CD4-positive, CD25-positive, alpha-beta regulatory T cell (primary cell): ENCODE measurements around the gene XXYLT1. TPM values are rescaled to one million over a fixed set of nuclear protein-coding genes. Genes with fewer than 3 reads are reported as not detected.

Source experiments
- ATAC-seq, 2 donors: fragments of 150-1000 bp; cut with Tn5 transposase; one replicate each; pipeline ENCODE4 v1.10.0; 2021; ENCODE audit warnings: low read depth in 2 of 2, moderate number of reproducible peaks in 2 of 2, moderate library complexity in 1 of 2
- DNase-seq, 3 donors: peaks; one replicate each; pipeline versions ENCODE4 v3.0.0 to v3.0.0-alpha.2; 2012 to 2022; ENCODE audit warnings: mixed read lengths in 1 of 3
- H3K27ac ChIP-seq: one replicate; pipeline ENCODE4 v1.7.0; 2013; ENCODE audit warnings: mild to moderate bottlenecking, low read length; ENCODE audit not compliant: insufficient read depth, poor library complexity, severe bottlenecking
- H3K27me3 ChIP-seq: one replicate; pipeline ENCODE4 v1.7.0; 2013; ENCODE audit warnings: low read length; ENCODE audit not compliant: control insufficient read depth, insufficient read depth
- H3K36me3 ChIP-seq: one replicate; pipeline ENCODE4 v1.7.0; 2013; ENCODE audit warnings: mild to moderate bottlenecking, low read length, moderate library complexity; ENCODE audit not compliant: control insufficient read depth, insufficient read depth
- H3K4me1 ChIP-seq: 2 replicates; pipeline ENCODE4 v1.7.0; 2013; ENCODE audit warnings: mild to moderate bottlenecking, low read length; ENCODE audit not compliant: insufficient read depth, control insufficient read depth, poor library complexity, severe bottlenecking
- H3K4me3 ChIP-seq: one replicate; pipeline ENCODE4 v1.7.0; 2013; ENCODE audit warnings: low read depth, mild to moderate bottlenecking, low read length, moderate library complexity
- H3K9me3 ChIP-seq, 2 experiments: 1 replicate in 1 of 2; 2 replicates in 1 of 2; pipeline ENCODE4 v1.7.0; 2013; ENCODE audit warnings: low read length in 2 of 2, mild to moderate bottlenecking in 1 of 2, moderate library complexity in 1 of 2; ENCODE audit not compliant: control insufficient read depth in 2 of 2
- H3K27ac Mint-ChIP-seq, 3 donors: one replicate each; pipeline ENCODE4 v1.8.0; 2020 to 2022; ENCODE audit warnings: mild to moderate bottlenecking in 3 of 3, mixed read lengths in 3 of 3, moderate library complexity in 2 of 3
- H3K27me3 Mint-ChIP-seq: one replicate; pipeline ENCODE4 v1.8.0; 2022; ENCODE audit warnings: mild to moderate bottlenecking, mixed read lengths
- H3K36me3 Mint-ChIP-seq: one replicate; pipeline ENCODE4 v1.8.0; 2020; ENCODE audit warnings: mixed read lengths
- H3K4me1 Mint-ChIP-seq, 4 donors: one replicate each; pipeline ENCODE4 v1.8.0; 2020 to 2022; ENCODE audit warnings: mixed read lengths in 4 of 4, mild to moderate bottlenecking in 1 of 4
- H3K4me3 Mint-ChIP-seq, 4 donors: one replicate each; pipeline ENCODE4 v1.8.0; 2020 to 2022; ENCODE audit warnings: mild to moderate bottlenecking in 4 of 4, mixed read lengths in 4 of 4, moderate library complexity in 3 of 4
- H3K9me3 Mint-ChIP-seq, 7 donors: one replicate each; pipeline ENCODE4 v1.8.0; 2020 to 2022; ENCODE audit warnings: mixed read lengths in 7 of 7, mild to moderate bottlenecking in 3 of 7, moderate library complexity in 2 of 7
- polyA plus RNA-seq, 4 donors: library from polyadenylated mRNA; unstranded; fragments of 300-500 nt; fragmentation: Illumina TruSeq; gene quantifications; one replicate each; pipeline ENCODE4 v1.2.3, GENCODE V29; 2021
- total RNA-seq: library from RNA; stranded (reverse); gene quantifications from one replicate; pipeline ENCODE4 v1.2.3, GENCODE V29; 2022

The XXYLT1 gene
- total and polyA plus RNA-seq, 5 donors from 2014 or later = 3.9 to 6.4 (median 5.7) TPM

- Mint-ChIP-seq H3K4me3 (no peak overlapping the region), H3K27me3 (peaks cover 4% of the 10 kb centered on the region), H3K4me1 (no peaks in the 10 kb centered on the region), H3K36me3 (no peaks in the 10 kb centered on the region), H3K27ac (no peak overlapping the region), H3K9me3 (peaks cover 0 to 3% (median 0%) of the 10 kb centered on the region in 7 donors)
- Histone ChIP-seq H3K27ac (no peak overlapping the region), H3K36me3 (no peaks in the 10 kb centered on the region), H3K4me1 (no peaks in the 10 kb centered on the region), H3K27me3 (no peaks in the 10 kb centered on the region), H3K4me3 (no peak overlapping the region), H3K9me3 (no peaks in the 10 kb centered on the region)
- DNase-seq (no peak), ATAC-seq (no peak)
Observed at GRCh38 chr3:195061756-195062655, 209.0 kb downstream of the XXYLT1 start.

DNA sequence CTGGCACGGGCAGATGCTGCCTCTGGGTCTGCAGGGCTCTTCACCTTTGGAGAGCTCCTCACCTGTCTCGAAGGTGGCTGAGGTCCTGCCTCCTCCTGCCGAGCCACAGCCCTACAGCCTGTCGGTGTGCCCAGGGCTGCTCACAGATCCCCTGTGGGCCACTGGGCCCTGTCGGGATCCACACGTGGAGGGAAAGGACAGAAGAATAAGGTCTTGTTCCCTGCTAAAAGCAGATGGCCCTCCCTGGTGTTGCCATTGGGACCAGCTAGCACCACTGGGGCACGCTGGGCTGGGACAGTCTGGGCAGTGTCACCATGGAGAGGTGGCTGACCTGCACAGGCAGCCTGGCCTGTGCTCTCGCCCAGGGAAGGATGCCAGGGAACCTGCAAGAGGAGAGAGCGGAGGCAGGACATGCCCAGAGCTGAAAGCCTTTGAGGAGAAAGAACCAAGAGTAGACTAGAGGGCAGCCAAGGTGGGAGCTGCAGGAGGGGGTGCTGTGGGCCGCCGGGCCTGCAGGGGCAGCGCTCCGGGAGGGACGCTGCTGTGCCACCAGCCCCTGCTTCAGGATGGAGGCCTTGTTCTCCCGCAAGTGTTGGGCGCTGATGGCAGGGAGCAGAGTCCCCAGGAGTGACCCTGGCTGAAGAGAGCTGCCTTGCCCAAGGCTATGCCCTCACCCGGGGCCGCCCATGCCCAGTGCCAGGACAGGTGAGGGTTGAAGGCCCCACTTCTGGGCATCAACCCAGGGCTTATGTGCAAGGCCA is 210.2 kb downstream of the XXYLT1 start:
- no peak for DNase-seq

DNA sequence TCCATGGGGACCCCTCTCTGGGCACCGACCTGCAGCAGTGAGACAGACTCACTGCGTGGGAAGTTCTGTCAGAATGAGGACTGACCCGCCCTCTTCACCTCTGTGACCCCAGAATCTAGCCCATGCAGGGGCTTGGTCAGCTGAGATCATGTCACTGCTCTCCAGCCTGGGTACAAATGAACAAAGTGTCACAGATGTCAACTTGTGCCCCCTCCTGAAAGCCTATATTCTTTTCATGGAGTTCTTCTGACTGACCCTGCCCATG is 210.8 kb downstream of the XXYLT1 start:
- Histone ChIP-seq H3K27ac (no peak overlapping the region), H3K9me3 (no peaks in the 10 kb centered on the region), H3K4me1 (no peaks in the 10 kb centered on the region), H3K36me3 (no peaks in the 10 kb centered on the region), H3K27me3 (peaks cover 2% of the 10 kb centered on the region), H3K4me3 (no peak overlapping the region)
- ATAC-seq (no peak), DNase-seq (no peak)
- H3K36me3 Mint-ChIP-seq = no peaks in the 10 kb centered on the region
- no peak overlapping the region for H3K27ac Mint-ChIP-seq
- no peak overlapping the region for H3K4me3 Mint-ChIP-seq
- peaks cover 4% of the 10 kb centered on the region for H3K27me3 Mint-ChIP-seq
- no peaks in the 10 kb centered on the region for H3K9me3 Mint-ChIP-seq
- no peaks in the 10 kb centered on the region for H3K4me1 Mint-ChIP-seq

More for the DNA sequence above, 210.2 kb downstream of the XXYLT1 start:
- H3K36me3 Mint-ChIP-seq = no peaks in the 10 kb centered on the region
- no peak overlapping the region for H3K4me3 ChIP-seq
- H3K9me3 Mint-ChIP-seq = no peaks in the 10 kb centered on the region
- no peaks in the 10 kb centered on the region for H3K36me3 ChIP-seq
- peaks cover 4% of the 10 kb centered on the region for H3K27me3 Mint-ChIP-seq
- H3K4me1 ChIP-seq = no peaks in the 10 kb centered on the region
- no peaks in the 10 kb centered on the region for H3K27me3 ChIP-seq
- no peak overlapping the region for H3K4me3 Mint-ChIP-seq
- H3K27ac ChIP-seq = no peak overlapping the region
- no peak overlapping the region for H3K27ac Mint-ChIP-seq
- no peaks in the 10 kb centered on the region for H3K4me1 Mint-ChIP-seq
- ATAC-seq = no peak
- H3K9me3 ChIP-seq = no peaks in the 10 kb centered on the region

GRCh38 chr3:195059471-195060216 is 211.3 kb downstream of the XXYLT1 start:
- DNase-seq = no peak
- H3K4me3 ChIP-seq = no peak overlapping the region
- no peak overlapping the region for H3K4me3 Mint-ChIP-seq
- no peak overlapping the region for H3K27ac Mint-ChIP-seq
- H3K27me3 ChIP-seq = peaks cover 2% of the 10 kb centered on the region
- peaks cover 9% of the 10 kb centered on the region for H3K27me3 Mint-ChIP-seq
- H3K9me3 Mint-ChIP-seq = peaks cover 0 to 2% (median 0%) of the 10 kb centered on the region in 7 donors
- no peaks in the 10 kb centered on the region for H3K9me3 ChIP-seq
- no peaks in the 10 kb centered on the region for H3K4me1 ChIP-seq
- no peaks in the 10 kb centered on the region for H3K4me1 Mint-ChIP-seq
- no peaks in the 10 kb centered on the region for H3K36me3 Mint-ChIP-seq
- no peak overlapping the region for H3K27ac ChIP-seq
- no peak for ATAC-seq
- H3K36me3 ChIP-seq = no peaks in the 10 kb centered on the region

GRCh38 chr3:195059006-195059350 is 212.0 kb downstream of the XXYLT1 start:
- Mint-ChIP-seq H3K4me3 (no peak overlapping the region), H3K27me3 (peaks cover 9% of the 10 kb centered on the region), H3K9me3 (peaks cover 0 to 2% (median 0%) of the 10 kb centered on the region in 7 donors), H3K27ac (no peak overlapping the region), H3K36me3 (no peaks in the 10 kb centered on the region), H3K4me1 (no peaks in the 10 kb centered on the region)
- ATAC-seq (no peak), DNase-seq (no peak)
- Histone ChIP-seq H3K9me3 (no peaks in the 10 kb centered on the region), H3K27me3 (peaks cover 2% of the 10 kb centered on the region), H3K4me3 (no peak overlapping the region), H3K27ac (no peak overlapping the region), H3K36me3 (no peaks in the 10 kb centered on the region), H3K4me1 (no peaks in the 10 kb centered on the region)

- no peak for DNase-seq
- H3K27me3 Mint-ChIP-seq = peaks cover 13% of the 10 kb centered on the region
- no peak overlapping the region for H3K4me3 ChIP-seq
- H3K9me3 Mint-ChIP-seq = peaks cover 0 to 2% (median 0%) of the 10 kb centered on the region in 7 donors
- H3K27me3 ChIP-seq = peaks cover 2% of the 10 kb centered on the region
- H3K36me3 Mint-ChIP-seq = no peaks in the 10 kb centered on the region
- no peak overlapping the region for H3K27ac ChIP-seq
- ATAC-seq = no peak
- H3K36me3 ChIP-seq = no peaks in the 10 kb centered on the region
- no peaks in the 10 kb centered on the region for H3K4me1 Mint-ChIP-seq
- no peaks in the 10 kb centered on the region for H3K9me3 ChIP-seq
- H3K4me3 Mint-ChIP-seq = no peak overlapping the region
- no peak overlapping the region for H3K27ac Mint-ChIP-seq
- H3K4me1 ChIP-seq = no peaks in the 10 kb centered on the region
Observed at GRCh38 chr3:195058336-195059005, 212.5 kb downstream of the XXYLT1 start.

DNA sequence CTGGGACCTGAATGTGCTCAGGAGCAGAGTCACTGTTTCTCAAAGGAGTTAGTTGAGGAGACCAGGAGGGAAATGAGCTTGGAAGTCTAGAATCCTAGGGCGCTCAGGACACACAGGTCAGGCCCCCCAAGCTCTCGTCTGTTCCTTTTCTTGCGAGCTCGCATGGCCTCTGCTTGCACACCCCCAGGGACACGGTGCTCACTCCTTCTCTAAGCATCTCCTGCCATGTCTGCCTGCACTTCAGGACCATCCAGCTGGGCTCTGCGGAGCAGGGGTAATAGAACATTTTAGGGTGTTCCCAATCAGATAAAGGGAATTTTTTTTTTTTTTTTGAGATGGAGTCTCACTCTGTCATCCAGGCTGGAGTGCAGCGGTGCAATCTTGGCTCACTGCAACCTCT is 213.2 kb downstream of the XXYLT1 start:
- no peaks in the 10 kb centered on the region for H3K4me1 Mint-ChIP-seq
- H3K4me3 Mint-ChIP-seq = no peak overlapping the region
- Histone ChIP-seq H3K27me3 (peaks cover 2% of the 10 kb centered on the region), H3K27ac (no peak overlapping the region), H3K9me3 (no peaks in the 10 kb centered on the region), H3K36me3 (no peaks in the 10 kb centered on the region), H3K4me3 (no peak overlapping the region), H3K4me1 (no peaks in the 10 kb centered on the region)
- H3K27ac Mint-ChIP-seq = no peak overlapping the region
- DNase-seq = no peak
- H3K27me3 Mint-ChIP-seq = peaks cover 20% of the 10 kb centered on the region
- H3K9me3 Mint-ChIP-seq = peaks cover 0 to 2% (median 0%) of the 10 kb centered on the region in 7 donors
- H3K36me3 Mint-ChIP-seq = no peaks in the 10 kb centered on the region
- no peak for ATAC-seq
